Breast epithelium (tissue), 4 donors: ENCODE data around the gene FNTB. TPM values are rescaled to one million over a fixed set of nuclear protein-coding genes. Genes with fewer than 3 reads are reported as not detected.
A peak's percentile ranks its signal among the peaks of the same experiment; 100 is the strongest.

ENCODE experiments used
- DNase-seq, 2 donors: peaks; one replicate each; pipeline ENCODE4 v3.0.0-alpha.2; 2019; ENCODE audit warnings: low spot score in 2 of 2
- H3K27ac ChIP-seq, 2 donors: fragments of 200-600 bp; sonication (generic) in 1 of 2; one replicate each; pipeline ENCODE4 v1.5.1; 2016 to 2019; ENCODE audit warnings: mild to moderate bottlenecking in 1 of 2
- H3K27me3 ChIP-seq, 2 donors: fragments of 200-600 bp; sonication (generic) in 1 of 2; one replicate each; pipeline versions ENCODE4 v1.5.1 to v1.6.0; 2017 to 2019; ENCODE audit warnings: control low read depth in 1 of 2, mild to moderate bottlenecking in 1 of 2
- H3K36me3 ChIP-seq: fragments of 200-600 bp; one replicate; pipeline ENCODE4 v1.5.1; 2019
- H3K4me1 ChIP-seq, 2 donors: fragments of 200-600 bp; sonication (generic); one replicate each; pipeline ENCODE4 v1.5.1; 2016 to 2019; ENCODE audit warnings: control low read depth in 1 of 2
- H3K4me3 ChIP-seq, 3 donors: fragments of 200-600 bp; sonication (generic); 1 replicate in 2 of 3; 2 replicates in 1 of 3; pipeline ENCODE4 v1.5.1; 2016 to 2019; ENCODE audit warnings: mild to moderate bottlenecking in 3 of 3, moderate library complexity in 2 of 3
- H3K9me3 ChIP-seq, 2 donors: fragments of 200-600 bp; sonication (generic) in 1 of 2; one replicate each; pipeline ENCODE4 v1.5.1; 2016 to 2019; ENCODE audit warnings: control low read depth in 1 of 2
- CTCF ChIP-seq, 3 donors: fragments of 450-650 bp; IDR thresholded peaks; one replicate each; pipeline ENCODE4 v1.5.1; 2016 to 2017; ENCODE audit warnings: antibody characterized with exemption in 3 of 3, mild to moderate bottlenecking in 3 of 3, moderate library complexity in 3 of 3
- POLR2A ChIP-seq: fragments of 450-650 bp; IDR thresholded peaks from one replicate; pipeline ENCODE4 v1.6.1; 2016; ENCODE audit warnings: antibody characterized with exemption, mild to moderate bottlenecking, moderate library complexity
- POLR2AphosphoS5 ChIP-seq, 3 donors: sonication (generic); formaldehyde crosslinking; IDR thresholded peaks; one replicate each; pipeline ENCODE4 v1.6.1; 2017; ENCODE audit warnings: antibody characterized with exemption in 3 of 3
- intact Hi-C: fragments of 100-400 bp; cut with DNase I; formaldehyde crosslinking; loops from one replicate; pipeline ENCODE4 v1.15.1; 2023; ENCODE audit warnings: low total_unique reads
- total RNA-seq, 3 donors: library from RNA; depleted of rRNA; stranded (reverse); fragments of >200 nt; gene quantifications; one replicate each; pipeline ENCODE4 v1.1.0, GENCODE V29; 2016

Gene FNTB
- total RNA-seq, 3 donors from 2014 or later: 15.7 to 22.9 (median 18.9) TPM

GRCh38 chr14:65101631-65102440, 115.1 kb downstream of the FNTB start:
- intact Hi-C loops: no loop called here
- no peak for TF ChIP-seq CTCF (IDR thresholded peaks at IDR 0.05)
- no peak for TF ChIP-seq POLR2A
- TF ChIP-seq POLR2AphosphoS5 (IDR thresholded peaks at IDR 0.05): no peak
- peak overlapping the region; percentile 93 for H3K27ac ChIP-seq
- H3K27me3 ChIP-seq: no peaks in the 10 kb centered on the region
- peaks cover 0 to 24% of the 10 kb centered on the region in 2 donors for H3K4me1 ChIP-seq
- H3K36me3 ChIP-seq: no peaks in the 10 kb centered on the region
- peak overlapping the region; percentile 94 to 95 (median 95) for H3K4me3 ChIP-seq
- DNase-seq: no peak
- no peaks in the 10 kb centered on the region for H3K9me3 ChIP-seq

- H3K4me1 ChIP-seq: peaks cover 0 to 16% of the 10 kb centered on the region in 2 donors
- TF ChIP-seq CTCF (IDR thresholded peaks at IDR 0.05): no peak
- TF ChIP-seq POLR2AphosphoS5 (IDR thresholded peaks at IDR 0.05): peak; percentile 77 to 93 (median 79)
- TF ChIP-seq POLR2A: peak; percentile 61
- H3K27me3 ChIP-seq: no peaks in the 10 kb centered on the region
- DNase-seq: peak; percentile 98
- H3K4me3 ChIP-seq: peak within 1 kb of the TSS; percentile 94 to 95 (median 95)
- H3K36me3 ChIP-seq: no peaks in the 10 kb centered on the region
- H3K27ac ChIP-seq: peak within 1 kb of the TSS; percentile 93
- intact Hi-C loops: no loop called here
- no peaks in the 10 kb centered on the region for H3K9me3 ChIP-seq
These were observed 115.9 kb downstream of the FNTB start, which contains the start of gene MAX for GRCh38 chr14:65102441-65103149. Gene MAX, minus strand, starts transcription at chr14:65102517. Its CDS starts 178 bp downstream, at chr14:65102339.

GRCh38 chr14:65103150-65103760, 116.6 kb downstream of the FNTB start:
- DNase-seq: no peak
- Histone ChIP-seq H3K36me3 (no peaks in the 10 kb centered on the region), H3K4me1 (peaks cover 0 to 10% of the 10 kb centered on the region in 2 donors), H3K9me3 (no peaks in the 10 kb centered on the region), H3K27me3 (no peaks in the 10 kb centered on the region), H3K4me3 (peak overlapping the region; percentile 94 to 95 (median 95)), H3K27ac (peak overlapping the region; percentile 66 to 68)
- no peak for TF ChIP-seq POLR2A
- TF ChIP-seq CTCF (IDR thresholded peaks at IDR 0.05): peak in 1 of 3 donors; percentile 13
- intact Hi-C loops: no loop called here

- DNase-seq: no peak
- Histone ChIP-seq H3K27ac (no peak overlapping the region), H3K9me3 (no peaks in the 10 kb centered on the region), H3K4me1 (peaks cover 0 to 8% of the 10 kb centered on the region in 2 donors), H3K27me3 (no peaks in the 10 kb centered on the region), H3K4me3 (no peak overlapping the region), H3K36me3 (no peaks in the 10 kb centered on the region)
- intact Hi-C loops: no loop called here
- TF ChIP-seq CTCF (IDR thresholded peaks at IDR 0.05): no peak
- no peak for TF ChIP-seq POLR2AphosphoS5 (IDR thresholded peaks at IDR 0.05)
- TF ChIP-seq POLR2A: no peak
These were observed 118.1 kb downstream of the FNTB start for GRCh38 chr14:65104791-65105190.
